ENCODE results near the gene NR5A1. TPM values are rescaled to one million over a fixed set of nuclear protein-coding genes. Genes with fewer than 3 reads are reported as not detected.

Gene NR5A1
- total RNA-seq, 1 donor from 2014 or later: under 0.01 TPM

DNA sequence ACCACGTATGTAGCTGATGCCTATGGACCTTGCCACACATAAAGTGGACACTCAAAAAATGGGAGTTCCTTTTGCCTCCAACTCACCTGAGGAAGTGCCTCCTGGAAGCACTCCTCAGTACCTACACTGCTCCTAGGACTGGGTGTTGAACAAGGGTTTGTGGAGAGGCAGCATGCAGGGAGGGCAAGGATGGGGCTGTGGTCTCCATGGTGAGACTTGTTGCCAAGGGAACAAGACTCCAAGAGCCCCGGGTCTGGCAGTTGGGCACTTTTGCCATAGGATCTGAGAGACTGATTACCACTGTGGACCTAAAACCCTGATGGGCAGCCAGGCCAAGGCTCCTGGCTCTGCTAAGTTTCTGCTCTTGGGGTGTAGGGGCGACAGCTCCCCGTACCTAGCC, 6.9 kb upstream of the NR5A1 start:
- DNase-seq: no peak

DNA sequence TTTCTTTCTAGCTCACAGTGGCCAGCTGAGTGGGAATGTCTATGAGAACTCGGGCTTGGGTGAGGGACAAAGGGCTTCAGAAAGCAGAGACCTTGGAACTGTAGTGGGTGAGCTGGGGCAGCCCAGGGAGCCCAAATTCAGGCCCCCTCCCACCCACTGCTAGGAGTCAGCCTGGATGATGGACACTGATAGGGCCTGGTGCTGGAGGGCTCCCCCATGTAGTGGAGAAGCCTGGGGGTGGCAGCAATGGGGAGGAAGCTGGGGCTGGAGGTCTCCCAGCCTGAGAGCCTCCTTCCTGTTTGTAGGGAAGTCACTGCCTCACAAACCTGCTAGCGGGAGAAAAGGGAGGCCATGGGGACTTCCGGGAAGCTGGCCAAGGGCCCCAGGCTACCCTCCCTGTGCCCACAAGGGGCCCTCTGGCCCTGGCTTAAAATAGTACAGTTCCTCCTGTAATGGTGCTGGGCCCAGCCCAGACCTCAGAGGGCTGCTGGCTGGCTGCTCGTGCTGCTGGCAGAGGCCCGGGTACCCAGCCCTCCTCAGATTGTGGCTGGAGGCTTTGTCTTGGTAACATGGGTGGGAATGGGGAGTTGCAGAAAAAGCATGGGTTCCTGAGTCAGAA, 6.3 kb upstream of the NR5A1 start:
- DNase-seq: no peak

DNA sequence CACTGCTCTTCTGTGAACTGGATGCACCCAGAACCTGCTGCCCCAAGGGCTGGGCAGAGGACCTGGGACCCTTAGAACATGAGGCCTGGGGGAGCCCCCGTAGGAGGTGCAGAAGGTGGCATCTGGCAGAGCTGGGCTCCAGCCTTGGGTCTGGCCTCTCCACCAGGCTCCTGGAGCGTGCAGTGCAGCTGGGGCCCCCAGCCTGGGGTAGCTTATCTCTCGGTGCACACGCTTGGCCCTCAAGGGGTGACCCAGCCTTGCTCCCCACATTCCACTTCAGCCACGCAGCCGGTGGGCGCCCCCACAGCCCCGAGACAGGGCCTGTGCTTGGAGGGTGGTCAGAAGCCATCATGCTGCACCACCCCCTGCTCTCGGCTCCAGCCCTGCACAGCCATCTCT, 5.6 kb upstream of the NR5A1 start:
- no peak for DNase-seq

DNA sequence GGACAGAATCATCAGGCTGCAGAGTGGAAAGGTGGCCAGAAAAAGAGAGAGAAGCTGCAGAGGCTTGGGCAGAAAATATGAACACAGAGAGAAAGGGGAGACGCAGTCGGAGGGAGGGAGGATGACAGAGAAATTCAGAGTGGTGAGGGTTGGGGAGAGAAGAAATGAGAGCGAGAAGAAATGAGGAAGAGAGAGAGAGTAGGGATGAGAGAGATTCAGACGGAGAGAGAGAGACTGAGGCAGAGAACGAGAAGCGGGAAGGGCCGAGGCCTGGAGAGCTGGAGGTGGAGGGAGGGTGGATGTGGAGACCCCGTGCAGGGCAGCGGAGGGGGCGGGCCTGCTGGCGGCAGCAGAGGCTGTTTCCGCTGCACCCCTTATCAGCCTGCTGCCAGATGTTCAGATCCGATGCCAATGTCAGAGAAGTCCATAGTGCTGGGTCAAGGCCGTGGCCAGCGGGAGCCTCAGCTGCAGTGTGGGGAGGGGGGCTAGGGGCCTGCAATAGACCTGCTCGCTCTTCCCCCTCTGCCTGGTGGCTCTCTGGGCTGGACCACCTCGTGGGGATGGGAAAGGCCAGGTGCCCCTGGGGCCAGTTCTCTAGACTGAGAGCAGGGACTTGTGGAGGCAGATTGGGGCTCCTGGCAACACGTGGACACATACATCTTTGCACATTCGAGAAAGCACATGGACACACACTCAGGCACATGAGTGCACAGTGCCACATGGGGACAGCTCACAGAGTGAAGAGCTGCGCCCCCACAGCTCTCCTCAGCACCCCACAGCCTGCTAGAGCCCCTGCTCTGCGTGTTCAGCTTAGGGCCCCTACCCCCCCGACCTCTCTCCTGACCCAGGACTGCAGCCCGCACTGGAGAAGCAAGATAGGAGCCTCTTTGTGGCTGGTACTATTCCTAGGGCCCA, 4.9 kb upstream of the NR5A1 start:
- no peak for DNase-seq

DNA sequence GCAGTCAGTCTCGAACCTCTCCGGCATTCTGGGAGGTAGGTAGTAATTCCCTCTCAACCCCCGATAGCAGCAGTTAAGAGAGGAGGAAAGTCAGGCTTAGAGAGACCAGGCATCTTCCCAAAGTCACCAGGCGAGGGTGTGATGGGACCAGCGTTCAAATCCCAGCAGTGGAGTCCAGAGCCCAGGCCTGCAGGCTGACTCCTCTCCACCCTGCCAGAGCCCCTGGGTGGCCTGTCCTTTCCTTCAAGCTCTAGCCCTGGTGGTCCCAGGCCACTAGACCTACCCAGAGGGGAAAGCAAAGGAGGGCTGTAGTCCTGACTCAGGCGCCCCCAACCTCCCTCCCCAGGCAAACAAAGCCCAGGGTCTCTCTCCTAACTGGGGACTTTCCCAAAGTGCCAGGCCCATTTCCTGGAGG, 4.2 kb upstream of the NR5A1 start:
- DNase-seq: no peak

DNA sequence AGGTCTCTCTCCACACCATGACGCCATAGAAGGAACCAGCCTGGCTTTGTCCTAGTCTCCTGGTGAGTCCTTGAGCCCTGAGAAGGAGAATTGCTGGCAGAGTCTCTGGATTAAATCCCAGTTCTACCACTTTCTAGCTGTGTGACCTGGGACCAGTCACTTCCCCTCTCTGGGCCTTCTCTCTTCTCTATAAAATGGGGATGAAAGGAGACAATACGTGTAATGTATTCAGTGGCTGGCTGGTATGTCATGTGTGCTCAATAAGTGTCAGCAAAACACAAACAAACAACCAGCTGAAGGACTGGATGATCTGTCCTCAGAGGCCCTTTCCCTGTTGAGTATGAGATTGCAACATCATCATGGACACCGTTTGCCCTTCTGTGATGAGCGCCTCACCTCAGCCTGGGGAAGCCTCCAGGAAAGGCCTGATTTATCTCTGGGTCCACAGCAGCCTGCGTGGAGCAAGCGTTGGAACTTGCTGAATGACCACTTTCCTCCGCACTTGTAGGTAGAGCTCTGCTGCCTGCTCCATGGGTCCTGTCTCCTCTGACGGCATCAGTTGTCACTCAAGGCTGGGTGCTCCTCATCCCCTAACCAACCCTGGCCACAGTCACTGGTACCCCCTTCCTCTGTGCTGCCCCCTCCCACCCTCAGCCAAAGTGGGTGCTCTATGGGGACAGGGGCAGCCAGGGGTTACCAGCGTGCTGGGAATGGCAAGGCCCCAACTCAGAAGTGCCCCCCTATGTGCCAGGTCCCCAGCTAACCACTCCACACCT, 3.6 kb upstream of the NR5A1 start:
- no peak for DNase-seq

DNA sequence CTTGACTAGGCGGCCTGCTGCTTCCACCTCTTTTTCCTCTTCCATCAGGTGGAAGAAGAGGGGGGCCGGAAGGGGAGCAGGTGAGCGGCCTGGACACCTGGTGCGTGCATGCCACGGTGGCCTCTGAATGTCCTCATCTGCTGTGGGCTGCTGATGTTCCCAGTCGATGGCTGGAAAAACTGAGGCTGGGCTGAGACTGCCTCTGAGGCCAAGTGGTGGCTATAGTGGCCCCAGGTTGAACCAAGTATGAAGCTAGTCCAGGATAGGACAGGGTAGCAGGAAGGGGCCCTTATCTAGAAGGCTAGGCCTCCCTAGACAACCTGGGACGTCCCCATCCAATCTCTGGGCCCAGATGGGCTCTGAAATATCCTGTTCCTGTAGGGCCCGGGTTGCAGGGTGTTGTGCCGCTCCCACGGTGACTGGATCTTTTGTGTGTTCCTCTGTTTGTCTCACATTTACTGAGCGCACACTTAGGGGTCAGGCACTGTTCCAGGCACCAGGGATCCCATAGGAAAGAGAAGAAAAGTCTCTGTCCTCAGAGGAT, 753 bp upstream of the NR5A1 start:
- DNase-seq: no peak

DNA sequence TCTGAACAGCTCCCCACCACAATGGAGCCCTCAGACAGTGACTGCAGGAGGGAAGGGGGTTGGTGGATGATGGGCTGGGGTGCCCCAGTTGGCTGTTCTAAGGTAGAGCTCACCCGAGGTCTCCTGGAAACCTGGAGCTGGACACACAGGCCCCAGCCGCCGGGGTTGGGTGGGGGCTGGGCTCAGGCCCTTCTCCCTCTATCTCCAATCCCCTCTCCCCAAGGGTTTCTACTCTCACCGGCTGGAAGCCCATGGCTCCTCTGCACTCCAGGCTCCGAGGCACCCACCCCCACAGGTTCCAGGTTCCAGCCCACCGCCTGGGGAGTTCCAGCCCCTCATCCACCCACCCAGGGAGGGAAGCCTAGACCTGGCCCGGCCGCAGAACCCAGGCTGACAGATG, 766 bp downstream of the NR5A1 start:
- no peak for DNase-seq

DNA sequence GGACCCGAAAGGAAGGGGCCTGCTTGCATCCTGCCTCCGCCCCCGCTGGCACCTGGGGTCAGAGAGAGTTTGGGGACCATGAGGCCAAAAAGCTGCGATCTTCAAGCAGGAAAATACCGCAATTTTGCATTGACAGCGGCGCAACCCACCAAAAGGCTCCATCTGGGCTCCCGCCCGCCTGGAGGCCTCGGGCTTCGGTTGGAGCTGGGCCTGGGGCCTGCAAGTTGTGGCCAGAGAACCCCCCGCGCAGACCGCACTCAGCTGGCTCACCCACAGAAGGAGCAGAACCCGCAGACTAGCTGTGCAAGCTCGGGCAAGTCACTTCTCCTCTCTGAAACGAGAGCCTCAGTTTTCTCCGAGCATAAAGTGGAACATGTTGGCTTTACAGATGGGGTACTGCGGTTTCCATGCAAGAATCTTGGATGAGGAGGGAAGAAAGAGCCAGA, 1.3 kb downstream of the NR5A1 start:
- DNase-seq: no peak

DNA sequence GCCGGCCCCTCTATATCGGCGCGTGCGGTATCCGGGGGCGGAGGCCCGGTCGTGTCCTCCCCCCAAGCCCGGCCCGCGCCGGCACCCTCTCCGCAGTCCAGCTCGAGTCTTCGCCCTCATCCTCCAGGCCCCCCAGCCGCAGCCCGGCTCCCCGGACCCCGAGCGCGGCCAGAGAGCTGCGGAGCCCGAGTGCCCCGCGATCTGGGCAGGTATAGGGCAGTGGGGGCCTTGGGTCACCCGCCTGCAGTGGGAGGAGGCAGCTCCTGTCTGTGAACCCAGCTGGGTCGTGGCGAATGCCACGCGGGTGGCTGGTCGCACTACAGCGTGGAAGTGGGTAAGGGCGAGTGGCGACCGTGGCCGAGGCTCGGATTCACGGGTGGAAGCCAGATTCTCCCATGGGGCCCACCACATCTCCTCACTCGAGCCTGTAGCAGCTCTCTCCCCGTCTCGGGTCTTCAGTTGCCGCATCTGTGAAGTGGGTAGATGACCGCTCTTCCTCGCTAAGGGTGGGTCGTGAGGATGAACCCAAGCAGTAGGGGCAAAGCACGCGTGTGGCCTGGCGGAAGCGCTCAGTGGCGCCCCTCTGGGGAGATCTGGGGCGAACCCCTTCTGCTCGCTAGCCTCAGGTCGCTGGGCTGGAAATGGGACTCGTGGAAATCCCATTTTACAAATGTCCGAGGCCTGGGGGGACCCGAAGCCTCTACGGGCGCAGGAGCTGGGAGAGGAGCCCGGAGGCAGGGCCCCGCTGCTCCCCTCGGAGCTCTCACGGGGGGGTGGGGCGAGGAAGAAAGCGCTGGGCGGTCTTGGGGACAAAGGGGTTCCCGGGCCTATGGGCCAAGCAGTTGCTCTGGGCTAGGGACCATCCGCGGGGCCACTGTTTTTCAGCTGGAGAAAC, 1.9 kb downstream of the NR5A1 start:
- no peak for DNase-seq

DNA sequence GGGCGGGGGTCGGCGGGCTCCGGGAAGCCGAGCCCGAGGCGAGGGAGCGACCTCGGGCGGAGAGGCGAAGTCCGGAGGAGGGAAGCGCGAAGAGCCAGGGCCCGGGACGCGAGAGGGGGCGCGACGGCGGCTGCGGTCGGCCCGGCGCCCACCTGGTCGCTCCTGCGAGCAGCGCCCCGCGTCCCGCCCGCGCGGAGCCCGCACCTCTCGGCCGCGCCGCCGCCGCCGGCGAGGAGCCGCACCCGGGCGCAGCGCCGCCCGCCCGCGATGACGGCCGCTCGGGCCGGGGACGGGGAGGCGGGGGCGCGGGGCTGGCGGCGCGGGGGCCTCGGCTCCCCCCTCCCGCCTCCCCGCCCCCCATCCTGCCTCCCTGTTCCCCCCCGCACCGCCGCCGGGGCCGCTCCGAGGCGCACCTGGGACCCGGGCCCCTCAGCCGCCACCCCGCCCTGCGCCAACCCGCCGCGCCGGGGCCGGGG, 2.6 kb downstream of the NR5A1 start:
- no peak for DNase-seq

DNA sequence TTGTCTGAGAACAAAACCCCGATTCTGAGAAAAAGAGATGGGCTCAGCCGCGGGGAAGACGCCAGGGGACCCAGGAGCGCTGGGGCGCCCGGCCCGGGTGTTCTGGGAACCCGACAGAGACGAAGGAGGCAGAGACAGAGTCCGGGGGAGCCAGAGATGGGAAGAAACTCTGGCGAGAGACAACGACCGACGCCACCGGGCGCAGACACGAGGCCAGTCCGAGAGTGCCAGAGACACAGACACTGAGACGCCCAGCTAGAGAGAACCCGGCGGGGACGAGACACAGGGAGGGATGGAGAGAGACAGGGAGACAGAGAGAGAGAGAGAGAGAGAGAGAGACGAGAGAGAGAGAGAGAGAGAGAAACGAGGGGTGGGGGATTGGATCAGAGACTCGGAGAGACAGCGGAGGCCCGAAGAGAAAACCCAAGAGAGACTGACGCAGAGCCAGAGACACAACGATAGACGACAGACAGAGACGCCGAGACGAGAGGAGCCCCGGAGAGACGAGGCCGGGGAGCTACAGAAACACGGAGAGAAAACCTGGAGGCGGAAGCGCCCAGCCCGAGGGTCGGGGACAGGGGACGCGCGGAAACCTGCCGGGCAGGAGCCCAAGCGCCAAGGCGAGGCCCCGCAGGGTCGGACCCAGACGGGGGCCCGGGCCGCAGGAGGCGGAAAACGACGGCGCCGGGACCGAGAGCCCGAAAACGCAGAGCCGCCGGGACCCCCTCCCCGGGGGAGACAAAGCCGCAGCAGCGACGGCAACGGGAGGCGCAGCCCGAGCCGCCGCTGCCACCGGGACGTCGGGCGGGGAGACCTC, 3.3 kb downstream of the NR5A1 start:
- no peak for DNase-seq

DNA sequence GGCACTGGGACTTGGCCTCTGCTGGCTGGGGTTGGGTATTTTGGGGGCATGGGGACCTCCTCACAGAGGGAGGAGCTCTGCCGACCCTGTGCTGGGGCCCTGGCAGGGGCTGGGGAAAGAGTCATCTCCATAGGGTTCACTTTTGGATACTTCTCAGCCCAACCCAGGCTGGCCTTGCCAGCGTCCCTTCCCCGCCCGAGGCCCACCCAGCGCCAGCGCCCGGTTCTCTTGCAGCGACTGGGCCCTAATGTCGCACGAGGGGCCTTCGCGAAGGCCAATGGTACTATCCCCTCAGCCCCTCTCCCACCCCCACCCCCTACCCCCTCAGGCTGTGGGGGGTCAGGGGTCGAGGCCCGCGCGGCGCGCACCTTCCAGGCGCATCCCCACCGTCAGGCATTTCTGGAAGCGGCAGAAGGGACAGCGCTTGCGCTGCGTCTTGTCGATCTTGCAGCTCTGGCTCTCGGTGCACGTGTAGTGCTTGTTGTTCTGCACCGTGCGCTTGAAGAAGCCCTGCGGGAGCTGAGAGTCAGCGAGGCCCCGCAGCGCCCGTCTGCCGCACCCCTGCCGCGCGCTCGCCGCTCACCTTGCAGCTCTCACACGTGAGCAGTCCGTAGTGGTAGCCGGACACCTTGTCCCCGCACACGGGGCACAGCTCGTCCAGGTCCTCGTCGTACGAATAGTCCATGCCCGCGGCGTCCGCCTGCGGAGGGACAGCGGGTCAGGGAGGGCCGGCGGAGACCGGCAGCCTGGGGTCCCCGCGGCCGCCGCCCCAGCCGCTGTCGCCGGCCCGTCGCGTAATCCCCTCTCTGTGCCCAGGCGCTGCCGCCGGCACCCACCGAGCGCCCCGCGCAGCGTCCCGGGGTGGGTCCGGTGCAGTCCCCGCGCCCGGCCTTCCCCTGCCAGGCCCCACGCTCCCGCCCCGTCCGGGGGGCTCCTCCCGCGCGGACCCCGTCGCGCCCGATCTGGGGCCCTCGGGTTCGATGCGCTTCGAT, 4.2 kb downstream of the NR5A1 start:
- no peak for DNase-seq

DNA sequence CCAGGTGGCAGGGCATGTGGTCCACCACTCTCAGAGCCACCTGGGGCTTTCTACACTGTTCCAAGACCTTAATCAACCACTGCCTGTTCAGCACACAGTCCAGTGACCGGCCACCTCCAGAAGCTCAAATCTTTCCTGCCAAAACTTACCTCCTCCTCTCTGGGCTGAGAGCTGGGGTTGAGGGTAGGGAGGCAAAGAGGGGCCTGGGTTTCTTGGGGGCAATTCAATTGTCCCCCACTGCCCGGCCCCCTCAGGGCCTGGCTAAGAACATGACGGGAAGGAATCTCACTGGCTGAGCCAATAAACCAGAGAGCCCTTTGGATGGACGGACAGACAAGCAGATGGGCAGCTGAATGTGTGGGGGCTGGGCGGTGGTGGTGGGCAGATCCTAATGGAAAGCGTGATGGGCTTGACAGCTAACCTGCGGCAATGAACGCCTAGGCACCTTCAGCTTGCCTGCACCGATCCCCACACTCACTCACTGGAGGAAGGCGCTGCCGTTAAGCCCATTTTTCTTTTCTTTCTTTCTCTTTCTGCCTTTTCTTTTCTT, 5.4 kb downstream of the NR5A1 start:
- DNase-seq: no peak

DNA sequence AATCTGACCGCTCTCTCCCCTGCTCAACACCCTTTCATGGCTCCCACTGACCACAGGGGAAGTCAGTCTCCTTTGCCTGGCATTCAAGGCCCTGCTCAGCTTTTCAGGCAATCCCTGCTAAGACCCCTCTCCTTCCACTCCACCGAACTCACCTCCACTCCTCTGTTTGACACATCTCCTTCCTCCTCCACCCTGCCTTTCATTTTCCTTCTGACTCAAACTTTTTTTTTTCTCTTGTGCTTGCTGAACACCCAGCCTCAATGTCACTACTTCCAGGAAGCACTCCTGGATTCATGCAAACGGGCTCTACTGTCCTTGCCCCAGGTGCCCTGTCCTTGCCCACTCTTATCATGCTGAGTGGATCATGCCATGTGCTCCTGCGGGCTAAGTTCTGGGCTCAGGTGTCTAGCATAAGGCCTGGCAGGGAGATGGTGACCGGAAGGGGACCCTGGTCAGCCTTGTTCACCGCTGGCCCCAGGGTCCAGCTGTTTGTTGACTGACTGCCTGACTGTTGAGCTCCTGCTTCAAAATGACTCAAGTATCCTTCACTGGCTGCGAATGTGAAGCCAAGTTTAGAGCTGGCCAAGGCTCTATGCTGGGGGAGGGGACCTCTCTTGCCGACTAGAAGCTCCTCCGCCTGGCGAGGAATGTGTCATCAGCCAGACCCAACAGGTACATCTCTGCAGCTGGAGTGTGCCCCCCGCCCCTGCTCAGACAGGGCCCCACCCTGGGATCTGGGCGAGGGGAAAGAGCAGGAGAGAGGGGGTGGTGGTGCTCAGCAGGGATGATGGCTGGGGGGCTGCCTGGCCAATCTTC, 6.2 kb downstream of the NR5A1 start:
- DNase-seq: no peak

DNA sequence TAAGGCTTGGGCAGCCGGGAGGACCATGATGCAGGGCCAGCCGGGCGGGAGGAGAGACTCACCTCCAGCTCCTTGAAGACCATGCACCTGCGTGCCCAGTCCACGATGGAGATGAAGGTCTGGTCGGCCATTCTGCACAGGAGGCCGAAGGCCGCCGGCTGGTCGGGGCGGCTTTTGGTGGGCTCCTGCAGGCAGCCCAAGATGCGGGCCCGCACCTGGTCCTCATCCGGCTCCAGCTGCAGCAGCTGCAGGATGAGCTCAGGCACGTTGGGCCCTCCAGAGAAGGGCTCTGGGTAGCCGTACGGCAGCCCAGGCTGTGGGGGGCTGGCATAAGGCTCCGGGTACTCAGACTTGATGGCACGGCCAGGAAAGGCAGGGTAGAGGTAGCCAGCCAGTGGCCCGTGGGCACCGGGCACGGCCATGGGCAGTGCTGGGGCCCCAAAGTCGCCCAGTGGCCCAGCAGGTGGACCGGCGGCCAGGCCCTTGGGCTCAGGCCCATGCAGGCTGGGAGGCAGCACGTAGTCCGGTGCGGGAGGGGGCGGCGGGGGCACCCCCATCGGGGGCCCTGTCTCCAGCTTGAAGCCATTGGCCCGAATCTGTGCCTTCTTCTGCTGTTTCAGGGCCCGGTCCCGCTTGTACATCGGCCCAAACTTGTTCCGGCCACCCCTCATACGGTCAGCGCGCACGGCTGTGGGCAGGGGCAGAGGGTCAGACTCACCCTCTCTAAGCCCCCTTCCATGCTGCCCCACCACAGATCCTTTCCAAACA, 7.0 kb downstream of the NR5A1 start:
- DNase-seq: no peak

DNA sequence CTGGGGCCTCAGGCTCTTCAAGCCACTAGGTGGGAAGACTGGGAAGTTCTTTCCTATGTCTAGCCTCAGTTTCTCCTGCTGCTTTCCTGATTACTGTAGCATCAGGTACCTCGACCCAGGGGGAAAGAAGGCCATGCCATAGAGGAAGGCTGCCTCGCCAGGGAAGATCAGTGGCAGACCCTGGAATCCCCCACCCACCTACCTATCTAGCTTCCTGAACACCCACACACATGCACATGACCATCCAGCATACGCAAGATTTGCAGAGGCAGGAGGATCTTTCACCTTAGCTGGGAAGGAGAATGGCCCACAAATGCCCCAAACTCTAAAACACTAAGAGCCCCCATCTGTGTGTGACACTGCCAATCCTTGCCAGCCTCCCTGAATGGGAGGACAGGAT, 8.0 kb downstream of the NR5A1 start:
- no peak for DNase-seq
